Esophagus squamous epithelium (tissue), 5 donors: Measurements from ENCODE around the gene ITIH4. TPM values are rescaled to one million over a fixed set of nuclear protein-coding genes. Genes with fewer than 3 reads are reported as not detected.

Source experiments
- DNase-seq: peaks from one replicate; lab custom pipeline; 2025; lab: John Stamatoyannopoulos, UW
- H3K27ac ChIP-seq, 4 donors: fragments of 200-600 bp; sonication (generic); one replicate each; pipeline ENCODE4 v1.5.1; 2016 to 2019; ENCODE audit warnings: mild to moderate bottlenecking in 1 of 4
- H3K27me3 ChIP-seq, 4 donors: fragments of 200-600 bp; sonication (generic); 1 replicate in 3 of 4; 2 replicates in 1 of 4; pipeline versions ENCODE4 v1.5.1 to v1.6.0; 2017 to 2021; ENCODE audit warnings: antibody characterized with exemption in 1 of 4
- H3K36me3 ChIP-seq, 3 donors: fragments of 200-600 bp; sonication (generic); one replicate each; pipeline ENCODE4 v1.5.1; 2016 to 2019
- H3K4me1 ChIP-seq, 3 donors: fragments of 200-600 bp; sonication (generic); one replicate each; pipeline ENCODE4 v1.5.1; 2017 to 2019
- H3K4me3 ChIP-seq, 4 donors: fragments of 200-600 bp; sonication (generic); 1 replicate in 3 of 4; 2 replicates in 1 of 4; pipeline ENCODE4 v1.5.1; 2016 to 2019; ENCODE audit warnings: mild to moderate bottlenecking in 2 of 4, moderate library complexity in 1 of 4
- H3K9me3 ChIP-seq, 3 donors: fragments of 200-600 bp; sonication (generic); one replicate each; pipeline ENCODE4 v1.5.1; 2016 to 2019
- CTCF ChIP-seq, 6 experiments: fragments of 450-650 bp in 4 of 6; fragments of 200-600 bp in 2 of 6; sonication (generic) in 2 of 6; IDR thresholded peaks; one replicate each; pipeline ENCODE4 v1.5.1; 2016 to 2019; ENCODE audit warnings: antibody characterized with exemption in 6 of 6, mild to moderate bottlenecking in 4 of 6, moderate library complexity in 4 of 6
- POLR2A ChIP-seq, 4 donors: fragments of 450-650 bp; IDR thresholded peaks; one replicate each; pipeline ENCODE4 v1.6.1; 2017; ENCODE audit warnings: antibody characterized with exemption in 4 of 4, mild to moderate bottlenecking in 4 of 4, moderate library complexity in 3 of 4
- WGBS, 2 donors: methylation state at CpG; one replicate each; pipeline ENCODE4 v1.1.5; 2018; 5-methylcytosine and 5-hydroxymethylcytosine counted together
- intact Hi-C: fragments of 100-400 bp; cut with DNase I; formaldehyde crosslinking; loops from one replicate; pipeline ENCODE4 v1.15.0; 2022
- total RNA-seq, 4 donors: library from RNA; depleted of rRNA; stranded (reverse); fragments of >200 nt; gene quantifications; one replicate each; pipeline ENCODE4 v1.1.0, GENCODE V29; 2016
- donor health status: DM: yes; HTN: yes; CAD: no.

ITIH4 gene
- total RNA-seq, 4 donors from 2014 or later = 0.22 to 2.3 (median 1.5) TPM

- no peak overlapping the region for H3K4me3 ChIP-seq
- WGBS, 2 donors = 81 to 83% methylated on average over 14 to 23 of the region's 23 CpGs
- DNase-seq = no peak
- peaks cover 0 to 56% (median 0%) of the 10 kb centered on the region in 3 donors for H3K36me3 ChIP-seq
- TF ChIP-seq CTCF (IDR thresholded peaks at IDR 0.05) = no peak
- TF ChIP-seq POLR2A (IDR thresholded peaks at IDR 0.05) = no peak
- H3K27ac ChIP-seq = no peak overlapping the region
- H3K9me3 ChIP-seq = no peaks in the 10 kb centered on the region
- peaks cover 0 to 60% (median 30%) of the 10 kb centered on the region in 3 donors for H3K4me1 ChIP-seq
- intact Hi-C loops = no loop called here
- no peaks in the 10 kb centered on the region for H3K27me3 ChIP-seq
Measured at GRCh38 chr3:52839892-52840545, 9.5 kb upstream of the ITIH4 start.

GRCh38 chr3:52839268-52839575 lies 8.8 kb upstream of the ITIH4 start:
- Histone ChIP-seq H3K4me3 (no peak overlapping the region), H3K9me3 (no peaks in the 10 kb centered on the region), H3K36me3 (peaks cover 0 to 56% (median 0%) of the 10 kb centered on the region in 3 donors), H3K4me1 (peaks cover 0 to 60% (median 24%) of the 10 kb centered on the region in 3 donors), H3K27me3 (no peaks in the 10 kb centered on the region), H3K27ac (no peak overlapping the region)
- 80 to 81% methylated on average over 1 to 2 of the region's 2 CpGs for WGBS, 2 donors
- no peak for DNase-seq
- no peak for TF ChIP-seq CTCF (IDR thresholded peaks at IDR 0.05)
- no peak for TF ChIP-seq POLR2A (IDR thresholded peaks at IDR 0.05)
- intact Hi-C loops = no loop called here

GRCh38 chr3:52838561-52839267 lies 8.2 kb upstream of the ITIH4 start:
- Histone ChIP-seq H3K27ac (no peak overlapping the region), H3K27me3 (no peaks in the 10 kb centered on the region), H3K4me1 (peaks cover 0 to 59% (median 19%) of the 10 kb centered on the region in 3 donors), H3K4me3 (no peak overlapping the region), H3K36me3 (peaks cover 0 to 56% (median 0%) of the 10 kb centered on the region in 3 donors), H3K9me3 (no peaks in the 10 kb centered on the region)
- DNase-seq = no peak
- 59 to 100% methylated on average over 2 to 4 of the region's 8 CpGs for WGBS, 2 donors
- TF ChIP-seq CTCF (IDR thresholded peaks at IDR 0.05) (no peak), POLR2A (IDR thresholded peaks at IDR 0.05) (no peak)
- intact Hi-C loops = no loop called here

GRCh38 chr3:52836986-52837385 lies 6.5 kb upstream of the ITIH4 start:
- Histone ChIP-seq H3K27me3 (no peaks in the 10 kb centered on the region), H3K4me3 (no peak overlapping the region), H3K9me3 (no peaks in the 10 kb centered on the region), H3K27ac (peak overlapping the region in 2 of 4 donors; percentile 13 to 21), H3K4me1 (peaks cover 0 to 51% (median 13%) of the 10 kb centered on the region in 3 donors), H3K36me3 (peaks cover 0 to 48% (median 0%) of the 10 kb centered on the region in 3 donors)
- no peak for DNase-seq
- TF ChIP-seq POLR2A (IDR thresholded peaks at IDR 0.05) (no peak), CTCF (IDR thresholded peaks at IDR 0.05) (no peak)
- 81 to 91% methylated on average over 2 to 4 of the region's 4 CpGs for WGBS, 2 donors
- intact Hi-C loops = no loop called here

GRCh38 chr3:52836471-52836845 lies 6.0 kb upstream of the ITIH4 start:
- TF ChIP-seq CTCF (IDR thresholded peaks at IDR 0.05) (no peak), POLR2A (IDR thresholded peaks at IDR 0.05) (no peak)
- no peak overlapping the region for H3K4me3 ChIP-seq
- peak overlapping the region in 3 of 4 donors; percentile 56 to 77 (median 64) for H3K27ac ChIP-seq
- no peaks in the 10 kb centered on the region for H3K27me3 ChIP-seq
- no peaks in the 10 kb centered on the region for H3K9me3 ChIP-seq
- H3K4me1 ChIP-seq = peaks cover 0 to 51% (median 19%) of the 10 kb centered on the region in 3 donors
- H3K36me3 ChIP-seq = peaks cover 0 to 43% (median 0%) of the 10 kb centered on the region in 3 donors
- no peak for DNase-seq
- WGBS, 2 donors = 84 to 85% methylated on average over 4 to 5 of the region's 5 CpGs
- intact Hi-C loops = no loop called here
